GM10248 (cell line): ENCODE measurements around the gene CACNA2D2.
A peak's percentile ranks its signal among the peaks of the same experiment; 100 is the strongest.

Source experiments
- CTCF ChIA-PET: fragments of 300-600 bp; sonication (Branson Sonifier 250); formaldehyde crosslinking; extraction: SDS; loops from one replicate; lab custom pipeline; 2021; ENCODE audit warnings: antibody characterized with exemption; lab: Yijun Ruan, JAX
- POLR2A ChIA-PET: fragments of 350-650 bp; sonication (Branson Sonifier 250); formaldehyde crosslinking; extraction: SDS; loops from one replicate; lab custom pipeline; 2020; ENCODE audit warnings: antibody characterized with exemption; lab: Yijun Ruan, JAX
- DNase-seq: peaks from one replicate; pipeline ENCODE4 v3.0.0; 2012; ENCODE audit errors: extremely low spot score
- CTCF ChIP-seq: IDR thresholded peaks from 2 replicates; pipeline ENCODE4 v1.5.1; 2012; ENCODE audit warnings: mild to moderate bottlenecking, low read depth; ENCODE audit errors: extremely low read depth, missing control alignments, control extremely low read depth

Gene CACNA2D2

GRCh38 chr3:50405249-50405648 lies 98.2 kb downstream of the CACNA2D2 start:
- TF ChIP-seq CTCF, result no peak
- DNase-seq, result peak; percentile 50
- CTCF ChIA-PET, result no interaction called here
- POLR2A ChIA-PET, result no interaction called here

- no peak for TF ChIP-seq CTCF
- ChIA-PET POLR2A (no interaction called here), CTCF (no interaction called here)
- DNase-seq, result no peak
Observed at GRCh38 chr3:50401978-50402595, 101.3 kb downstream of the CACNA2D2 start.

- POLR2A ChIA-PET, result no interaction called here
Observed at GRCh38 chr3:50396502-50396901, 106.9 kb downstream of the CACNA2D2 start.

GRCh38 chr3:50395070-50395860 lies 108.2 kb downstream of the CACNA2D2 start:
- TF ChIP-seq CTCF, result no peak
- no peak for DNase-seq
- POLR2A ChIA-PET, result no interaction called here
- CTCF ChIA-PET, result no interaction called here

More at GRCh38 chr3:50396502-50396901, 106.9 kb downstream of the CACNA2D2 start:
- no peak for DNase-seq
- no peak for TF ChIP-seq CTCF
- CTCF ChIA-PET, result no interaction called here

- no peak for DNase-seq
- ChIA-PET CTCF (interaction anchor here (1.2 kb wide), 1 partner anchor 149 kb away, joined by 3 read pairs; no protein-coding TSS in a partner anchor), POLR2A (no interaction called here)
- no peak for TF ChIP-seq CTCF
Observed at GRCh38 chr3:50393061-50393460, 110.4 kb downstream of the CACNA2D2 start.

GRCh38 chr3:50392101-50392715 lies 111.2 kb downstream of the CACNA2D2 start:
- CTCF ChIA-PET, result interaction anchor here (1.5 kb wide), 1 partner anchor 150 kb away, joined by 4 read pairs; no protein-coding TSS in a partner anchor
- no peak for DNase-seq
- TF ChIP-seq CTCF, result no peak
- POLR2A ChIA-PET, result no interaction called here
